Choroid plexus epithelial cell (primary cell): Measurements from ENCODE around the gene RASSF4.
"Not testable (repeated sequence)": the region's sequence is repeated elsewhere in the genome, so short reads cannot be mapped to it uniquely, and the experiment has no call there.

Experiments used
- DNase-seq: peaks from one replicate; pipeline ENCODE4 v3.0.0-alpha.2; 2010; ENCODE audit warnings: low read depth
- H3K4me3 ChIP-seq: 2 replicates; pipeline ENCODE4 v1.5.1; 2011; ENCODE audit warnings: low read depth, mild to moderate bottlenecking, control low read depth, low read length, moderate library complexity
- TF ChIP-seq, protein P1 (sequence below): conservative IDR thresholded peaks from 2 replicates; pipeline ENCODE4 v1.5.1; 2011; ENCODE audit warnings: low read depth, mild to moderate bottlenecking, control low read depth, inconsistent platforms, low read length, moderate library complexity

The RASSF4 gene

DNA sequence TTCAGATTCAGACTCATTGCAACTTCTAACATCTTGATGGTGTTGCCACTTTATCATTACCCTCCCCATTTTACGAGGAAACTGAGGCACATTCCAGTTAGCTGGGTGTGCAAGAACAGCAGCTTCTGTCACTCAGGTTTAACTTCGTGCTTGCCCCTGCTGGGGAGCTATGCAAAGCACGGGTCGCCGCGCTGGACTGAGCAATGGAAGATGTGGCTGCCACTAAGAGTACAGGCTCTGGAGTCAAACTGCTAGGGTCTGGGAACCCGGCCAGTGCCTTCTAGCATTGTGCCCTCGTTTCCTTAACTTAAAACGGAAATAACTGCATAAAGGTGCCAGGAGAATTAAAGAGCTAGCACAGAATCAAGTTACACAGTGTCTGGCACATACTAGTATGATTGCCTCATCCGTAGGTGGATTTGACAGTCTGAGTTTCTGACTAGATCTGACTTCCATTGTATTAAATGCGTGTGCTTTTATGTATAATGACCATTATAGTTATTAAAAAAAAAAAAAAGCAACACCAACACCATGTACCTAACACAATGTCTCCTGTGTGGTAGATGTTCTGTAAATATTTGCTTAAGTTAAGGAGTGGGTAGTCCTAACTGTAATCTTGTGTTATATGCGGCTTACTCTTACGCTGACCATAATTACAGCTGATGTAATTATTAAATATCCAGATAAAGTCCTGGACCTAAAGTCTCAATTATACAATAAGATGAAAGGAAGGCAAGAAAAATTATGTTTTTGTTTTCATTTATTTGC lies 42.0 kb downstream of the RASSF4 start:
- TF ChIP-seq, protein P1, sequence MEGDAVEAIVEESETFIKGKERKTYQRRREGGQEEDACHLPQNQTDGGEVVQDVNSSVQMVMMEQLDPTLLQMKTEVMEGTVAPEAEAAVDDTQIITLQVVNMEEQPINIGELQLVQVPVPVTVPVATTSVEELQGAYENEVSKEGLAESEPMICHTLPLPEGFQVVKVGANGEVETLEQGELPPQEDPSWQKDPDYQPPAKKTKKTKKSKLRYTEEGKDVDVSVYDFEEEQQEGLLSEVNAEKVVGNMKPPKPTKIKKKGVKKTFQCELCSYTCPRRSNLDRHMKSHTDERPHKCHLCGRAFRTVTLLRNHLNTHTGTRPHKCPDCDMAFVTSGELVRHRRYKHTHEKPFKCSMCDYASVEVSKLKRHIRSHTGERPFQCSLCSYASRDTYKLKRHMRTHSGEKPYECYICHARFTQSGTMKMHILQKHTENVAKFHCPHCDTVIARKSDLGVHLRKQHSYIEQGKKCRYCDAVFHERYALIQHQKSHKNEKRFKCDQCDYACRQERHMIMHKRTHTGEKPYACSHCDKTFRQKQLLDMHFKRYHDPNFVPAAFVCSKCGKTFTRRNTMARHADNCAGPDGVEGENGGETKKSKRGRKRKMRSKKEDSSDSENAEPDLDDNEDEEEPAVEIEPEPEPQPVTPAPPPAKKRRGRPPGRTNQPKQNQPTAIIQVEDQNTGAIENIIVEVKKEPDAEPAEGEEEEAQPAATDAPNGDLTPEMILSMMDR, result peak; percentile 41
- H3K4me3 ChIP-seq, result peak overlapping the region; percentile 61
- DNase-seq, result peak; percentile 82

DNA sequence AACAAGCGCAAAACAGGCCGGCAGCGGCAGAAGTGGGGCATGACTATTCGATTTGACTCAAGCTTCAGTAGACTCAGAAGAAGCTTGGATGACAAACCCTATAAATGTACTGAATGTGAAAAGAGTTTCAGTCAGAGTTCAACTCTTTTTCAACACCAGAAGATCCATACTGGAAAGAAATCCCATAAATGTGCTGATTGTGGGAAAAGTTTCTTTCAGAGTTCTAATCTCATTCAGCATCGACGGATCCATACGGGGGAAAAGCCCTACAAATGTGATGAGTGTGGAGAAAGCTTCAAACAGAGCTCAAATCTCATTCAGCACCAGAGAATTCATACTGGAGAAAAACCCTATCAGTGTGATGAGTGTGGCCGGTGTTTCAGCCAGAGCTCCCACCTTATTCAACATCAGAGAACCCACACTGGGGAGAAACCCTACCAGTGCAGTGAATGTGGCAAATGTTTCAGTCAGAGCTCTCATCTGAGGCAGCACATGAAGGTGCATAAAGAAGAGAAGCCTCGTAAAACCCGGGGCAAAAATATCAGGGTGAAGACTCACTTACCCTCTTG lies 43.9 kb downstream of the RASSF4 start:
- DNase-seq, result no peak
- TF ChIP-seq, protein P1, result no peak

DNA sequence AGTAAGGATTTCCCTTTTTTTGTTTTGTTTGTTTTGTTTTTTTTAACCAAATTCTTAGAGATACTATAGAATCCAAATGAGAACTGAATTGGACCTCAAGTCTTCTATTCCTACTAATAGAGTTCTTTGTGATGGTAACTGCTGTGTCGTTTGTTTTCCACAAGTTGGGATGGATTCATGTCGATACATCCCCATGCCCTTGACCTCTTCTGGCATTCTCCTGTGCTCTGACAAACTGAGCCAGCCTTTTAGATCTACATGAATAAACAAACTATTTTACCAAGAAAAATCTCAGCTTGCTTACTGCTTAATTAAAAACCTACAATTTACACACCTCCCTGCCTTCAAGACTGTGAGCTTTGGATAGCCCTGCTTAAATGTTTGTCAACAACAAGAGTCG lies 45.1 kb downstream of the RASSF4 start:
- DNase-seq, result no peak
- no peak overlapping the region for H3K4me3 ChIP-seq
- TF ChIP-seq, protein P1, result no peak

More for the DNA sequence above, 43.9 kb downstream of the RASSF4 start:
- H3K4me3 ChIP-seq, result no peak overlapping the region

DNA sequence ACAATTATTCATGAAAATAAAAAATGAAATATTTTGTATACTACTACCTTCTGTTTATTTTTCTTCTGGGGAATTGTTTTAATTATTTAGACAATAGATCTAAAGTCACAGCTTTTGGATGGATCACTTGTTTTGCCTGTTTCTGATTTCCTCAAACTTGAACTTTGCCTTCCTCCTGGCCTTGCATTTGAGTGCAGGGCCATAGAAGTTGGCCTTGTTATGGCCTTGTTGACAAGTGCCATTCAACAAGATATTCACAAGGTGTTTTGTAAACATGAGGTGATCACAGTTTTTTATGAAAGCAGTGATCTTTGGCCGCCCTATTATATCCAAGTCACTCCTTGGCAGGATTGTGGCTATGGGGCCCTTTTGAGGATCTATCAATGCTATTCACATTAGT lies 45.7 kb downstream of the RASSF4 start:
- no peak for DNase-seq
- no peak overlapping the region for H3K4me3 ChIP-seq
- TF ChIP-seq, protein P1, result no peak

DNA sequence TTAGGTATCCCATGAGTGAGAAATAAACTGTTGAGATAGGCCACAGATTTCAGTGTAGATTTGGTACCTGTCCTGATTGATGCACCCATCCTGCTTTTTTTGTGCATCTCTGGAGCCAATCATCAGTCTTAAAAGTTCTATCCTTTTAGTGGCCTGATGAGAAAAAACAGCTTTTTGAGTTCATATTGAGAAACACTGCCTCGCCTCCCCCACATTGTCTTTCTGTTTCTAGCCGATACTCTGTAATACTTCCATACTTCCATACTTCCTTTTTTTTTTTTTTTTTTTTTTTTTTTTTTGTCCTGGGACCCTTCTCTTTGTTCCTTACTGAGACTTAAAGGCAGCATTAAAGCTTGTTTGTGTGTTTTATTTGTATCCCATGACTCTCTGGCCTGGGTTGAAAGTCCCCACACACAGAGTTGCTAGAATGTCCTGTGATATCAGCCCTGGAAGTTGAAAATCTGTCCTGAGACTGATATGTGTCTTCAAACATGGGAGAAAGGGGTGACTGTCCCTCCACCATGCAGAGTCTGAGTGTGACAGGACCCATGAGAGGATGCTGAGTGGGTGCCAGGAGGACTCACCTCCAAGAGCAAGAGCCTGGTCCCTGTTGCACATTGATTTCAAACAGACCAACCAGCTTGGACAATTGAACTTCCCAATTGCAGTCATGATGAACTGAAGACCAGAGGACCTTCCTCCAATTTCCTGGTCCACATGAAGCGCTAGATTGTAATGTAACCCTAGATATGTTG lies 46.9 kb downstream of the RASSF4 start:
- no peak overlapping the region for H3K4me3 ChIP-seq
- TF ChIP-seq, protein P1, result no peak
- no peak for DNase-seq

DNA sequence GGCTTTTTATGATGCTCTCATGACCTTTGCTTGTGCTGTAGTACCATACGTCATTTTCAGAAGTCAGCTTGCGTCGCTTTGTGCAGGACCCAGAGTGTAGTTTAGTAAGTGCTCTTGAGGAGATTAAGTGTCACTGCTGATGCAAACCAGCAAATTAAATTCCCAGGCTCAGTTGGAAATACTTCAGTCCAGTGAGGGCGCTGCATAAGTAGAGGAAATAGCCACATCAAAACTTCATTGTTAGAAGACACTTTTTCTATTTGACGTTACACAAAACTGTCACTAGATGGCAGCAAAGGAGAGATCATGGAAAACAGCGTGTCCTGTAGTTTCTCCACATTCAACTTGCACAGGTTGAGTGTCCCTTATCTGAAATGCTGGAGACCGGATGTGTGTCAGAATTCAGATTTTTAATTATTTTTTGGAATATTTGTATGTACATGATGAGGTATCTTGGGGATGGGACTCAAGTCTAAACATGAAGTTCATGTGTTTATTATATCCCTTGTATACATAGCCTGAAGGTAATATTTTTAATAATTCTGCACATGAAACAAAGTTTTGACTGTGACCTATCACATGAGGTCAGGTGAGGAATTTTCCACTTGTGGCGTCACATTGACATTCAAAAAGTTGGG lies 49.0 kb downstream of the RASSF4 start:
- TF ChIP-seq, protein P1, result peak; percentile 74
- peak; percentile 95 for DNase-seq
- no peak overlapping the region for H3K4me3 ChIP-seq

DNA sequence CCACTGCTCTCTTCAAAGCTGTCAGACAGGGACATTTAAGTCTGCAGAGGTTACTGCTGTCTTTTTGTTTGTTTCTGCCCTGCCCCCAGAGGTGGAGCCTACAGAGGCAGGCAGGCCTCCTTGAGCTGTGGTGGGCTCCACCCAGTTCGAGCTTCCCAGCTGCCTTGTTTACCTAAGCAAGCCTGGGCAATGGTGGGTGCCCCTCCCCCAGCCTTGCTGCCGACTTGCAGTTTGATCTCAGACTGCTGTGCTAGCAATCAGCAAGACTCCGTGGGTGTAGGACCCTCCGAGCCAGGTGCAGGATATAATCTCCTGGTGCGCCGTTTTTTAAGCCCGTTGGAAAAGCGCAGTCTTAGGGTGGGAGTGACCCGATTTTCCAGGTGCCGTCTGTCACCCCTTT lies 55.0 kb downstream of the RASSF4 start:
- not testable (repeated sequence) for DNase-seq, H3K4me3 ChIP-seq
